Body of pancreas (tissue), 4 donors: ENCODE results near the gene TCIRG1. TPM values are rescaled to one million over a fixed set of nuclear protein-coding genes. Genes with fewer than 3 reads are reported as not detected.

Source experiments
- ATAC-seq: fragments of 150-250 bp; one replicate; pipeline ENCODE4 v1.9.1; 2016
- DNase-seq, 4 donors: peaks; one replicate each; pipeline ENCODE4 v3.0.0-alpha.2; 2019
- H3K27ac ChIP-seq, 4 donors: fragments of 200-600 bp; sonication (generic); 1 replicate in 3 of 4; 2 replicates in 1 of 4; pipeline versions ENCODE4 v1.5.1 to v1.6.1; 2016 to 2019; ENCODE audit warnings: mild to moderate bottlenecking in 1 of 4, mixed read lengths in 1 of 4, moderate library complexity in 1 of 4
- H3K27me3 ChIP-seq, 2 donors: fragments of 200-600 bp; sonication (generic); one replicate each; pipeline ENCODE4 v1.6.0; 2016; ENCODE audit warnings: mild to moderate bottlenecking in 1 of 2
- H3K36me3 ChIP-seq, 2 donors: fragments of 200-600 bp; sonication (generic); replicated peaks in 1 of 2; 2 replicates each; pipeline ENCODE4 v1.5.1; 2016; ENCODE audit warnings: low read depth in 2 of 2; ENCODE audit not compliant: insufficient read depth in 1 of 2
- H3K4me1 ChIP-seq: fragments of 200-600 bp; sonication (generic); one replicate; pipeline ENCODE4 v1.6.0; 2016
- H3K4me3 ChIP-seq, 2 donors: fragments of 200-600 bp; sonication (generic); 1 replicate in 1 of 2; 2 replicates in 1 of 2; pipeline ENCODE4 v1.5.1; 2016 to 2019
- H3K9me3 ChIP-seq, 3 donors: fragments of 200-600 bp; sonication (generic); 1 replicate in 2 of 3; 2 replicates in 1 of 3; pipeline ENCODE4 v1.5.1; 2016
- POLR2A ChIP-seq, 3 donors: fragments of 450-650 bp; IDR thresholded peaks; one replicate each; pipeline ENCODE4 v1.6.1; 2016; ENCODE audit warnings: antibody characterized with exemption in 3 of 3, mild to moderate bottlenecking in 2 of 3
- WGBS, 2 donors: methylation state at CpG; one replicate each; pipeline ENCODE4 v1.1.5; 2017; 5-methylcytosine and 5-hydroxymethylcytosine counted together
- intact Hi-C: fragments of 100-400 bp; cut with DNase I; formaldehyde crosslinking; loops from one replicate; pipeline ENCODE4 v1.15.1; 2023
- total RNA-seq, 2 donors: library from RNA; depleted of rRNA; stranded (reverse); fragments of >200 nt; gene quantifications; one replicate each; pipeline ENCODE4 v1.1.0, GENCODE V29; 2016
- TF ChIP-seq, protein P1 (sequence below), 7 experiments: fragments of 450-650 bp in 4 of 7; fragments of 200-600 bp in 3 of 7; sonication (generic) in 3 of 7; IDR thresholded peaks; one replicate each; pipeline ENCODE4 v1.5.1; 2016 to 2019; ENCODE audit warnings: antibody characterized with exemption in 7 of 7

TCIRG1 gene
- total RNA-seq, 2 donors from 2014 or later = 488 to 798 TPM

DNA sequence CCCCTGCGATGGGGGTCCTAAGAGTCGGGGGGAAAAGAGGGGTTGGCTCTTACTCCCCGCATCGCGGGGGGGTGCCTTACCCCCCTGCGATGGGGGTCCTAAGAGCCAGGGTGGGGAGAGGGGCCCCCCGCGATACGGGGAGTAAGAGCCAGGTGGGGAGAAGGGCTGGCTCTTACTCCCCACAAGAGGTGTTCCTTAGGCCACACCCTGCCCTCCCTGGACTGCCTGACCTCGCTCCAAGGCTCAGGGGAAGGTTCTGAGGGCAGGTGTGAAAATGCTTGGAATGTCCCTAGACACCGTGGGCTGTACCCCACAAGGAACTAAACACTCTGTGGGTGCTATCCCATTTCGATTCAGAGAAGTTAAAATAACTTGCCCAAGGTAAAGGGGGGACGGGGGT is 42.8 kb upstream of the TCIRG1 start:
- Histone ChIP-seq H3K9me3 (no peaks in the 10 kb centered on the region), H3K4me1 (peaks cover 9% of the 10 kb centered on the region), H3K27ac (no peak overlapping the region), H3K27me3 (no peaks in the 10 kb centered on the region), H3K4me3 (no peak overlapping the region), H3K36me3 (no peaks in the 10 kb centered on the region)
- intact Hi-C loops = no loop called here
- TF ChIP-seq, protein P1, sequence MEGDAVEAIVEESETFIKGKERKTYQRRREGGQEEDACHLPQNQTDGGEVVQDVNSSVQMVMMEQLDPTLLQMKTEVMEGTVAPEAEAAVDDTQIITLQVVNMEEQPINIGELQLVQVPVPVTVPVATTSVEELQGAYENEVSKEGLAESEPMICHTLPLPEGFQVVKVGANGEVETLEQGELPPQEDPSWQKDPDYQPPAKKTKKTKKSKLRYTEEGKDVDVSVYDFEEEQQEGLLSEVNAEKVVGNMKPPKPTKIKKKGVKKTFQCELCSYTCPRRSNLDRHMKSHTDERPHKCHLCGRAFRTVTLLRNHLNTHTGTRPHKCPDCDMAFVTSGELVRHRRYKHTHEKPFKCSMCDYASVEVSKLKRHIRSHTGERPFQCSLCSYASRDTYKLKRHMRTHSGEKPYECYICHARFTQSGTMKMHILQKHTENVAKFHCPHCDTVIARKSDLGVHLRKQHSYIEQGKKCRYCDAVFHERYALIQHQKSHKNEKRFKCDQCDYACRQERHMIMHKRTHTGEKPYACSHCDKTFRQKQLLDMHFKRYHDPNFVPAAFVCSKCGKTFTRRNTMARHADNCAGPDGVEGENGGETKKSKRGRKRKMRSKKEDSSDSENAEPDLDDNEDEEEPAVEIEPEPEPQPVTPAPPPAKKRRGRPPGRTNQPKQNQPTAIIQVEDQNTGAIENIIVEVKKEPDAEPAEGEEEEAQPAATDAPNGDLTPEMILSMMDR (IDR thresholded peaks at IDR 0.05) = no peak
- no peak for TF ChIP-seq POLR2A (IDR thresholded peaks at IDR 0.05)
- ATAC-seq (no peak), DNase-seq (no peak)
- 85 to 90% methylated on average over 6 to 10 of the region's 13 CpGs for WGBS, 2 donors

DNA sequence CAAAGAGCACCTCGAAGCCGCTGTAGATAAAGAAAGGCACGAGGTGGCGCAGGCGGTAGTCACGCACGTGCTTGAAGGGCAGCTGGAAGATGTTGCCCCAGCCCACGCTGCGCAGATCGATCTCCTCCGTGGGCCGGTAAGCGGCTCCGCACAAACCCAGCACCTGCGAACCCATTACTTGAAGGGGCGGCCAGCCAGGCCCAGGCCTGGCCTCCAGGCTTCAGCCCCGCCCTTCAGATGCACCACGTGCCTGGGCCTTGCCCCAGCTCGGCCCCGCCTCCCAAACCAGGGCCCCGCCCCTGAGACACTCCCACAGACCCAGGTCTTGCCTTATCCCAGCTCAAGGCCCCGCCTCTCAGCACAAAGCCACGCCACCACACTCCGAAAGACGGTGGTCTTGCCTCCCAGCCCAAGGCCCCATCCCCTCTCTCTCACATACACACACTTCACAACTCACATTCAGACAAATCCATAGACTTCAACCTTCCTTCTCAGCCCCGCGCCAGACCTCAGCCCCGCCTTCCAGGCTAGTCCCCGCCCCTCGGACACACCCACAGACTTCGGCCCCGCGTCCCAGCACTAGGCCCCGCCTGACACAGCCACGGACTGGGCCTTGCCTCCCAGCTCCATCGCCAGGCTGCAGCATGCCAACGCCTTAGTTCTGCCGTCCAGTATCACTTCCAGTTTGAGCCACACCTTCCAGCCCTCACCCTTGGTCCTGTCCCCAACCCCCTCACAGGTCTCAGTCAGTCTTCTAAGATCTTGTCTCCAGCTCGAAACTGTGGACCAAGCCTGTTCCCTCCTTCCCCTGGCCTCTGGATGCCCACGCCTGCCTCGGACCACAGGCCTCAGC is 42.0 kb upstream of the TCIRG1 start:
- H3K36me3 ChIP-seq = no peaks in the 10 kb centered on the region
- intact Hi-C loops = no loop called here
- H3K4me1 ChIP-seq = peaks cover 9% of the 10 kb centered on the region
- peak; percentile 66 to 76 (median 72) for DNase-seq
- 69 to 73% methylated on average over 35 to 41 of the region's 41 CpGs for WGBS, 2 donors
- H3K27ac ChIP-seq = no peak overlapping the region
- H3K4me3 ChIP-seq = no peak overlapping the region
- TF ChIP-seq POLR2A (IDR thresholded peaks at IDR 0.05) = no peak
- TF ChIP-seq, protein P1 (IDR thresholded peaks at IDR 0.05) = no peak
- no peaks in the 10 kb centered on the region for H3K27me3 ChIP-seq
- H3K9me3 ChIP-seq = no peaks in the 10 kb centered on the region
- ATAC-seq = peak; percentile 82

DNA sequence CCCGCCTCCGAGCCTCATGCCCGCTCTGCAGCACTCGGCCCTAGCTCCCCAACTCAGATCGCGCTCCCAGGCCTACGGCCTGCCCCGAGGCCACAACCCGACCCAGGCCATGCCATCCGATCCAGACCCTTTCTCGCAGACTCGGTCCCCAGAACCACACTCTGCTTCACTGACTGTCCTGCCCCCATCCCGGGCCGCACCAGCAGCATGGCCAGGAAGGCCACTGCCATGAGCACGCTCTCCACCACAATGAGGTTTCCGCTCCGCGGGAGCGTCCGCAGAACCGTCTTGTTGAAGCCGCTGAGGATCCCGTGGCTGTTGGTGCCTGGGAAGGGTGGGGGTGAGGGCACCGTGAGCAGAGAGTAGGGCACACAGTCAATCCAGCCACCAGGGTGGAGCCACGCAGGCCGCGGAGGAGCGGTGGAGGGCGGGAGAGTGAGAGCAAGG is 41.3 kb upstream of the TCIRG1 start:
- H3K36me3 ChIP-seq = no peaks in the 10 kb centered on the region
- intact Hi-C loops = no loop called here

DNA sequence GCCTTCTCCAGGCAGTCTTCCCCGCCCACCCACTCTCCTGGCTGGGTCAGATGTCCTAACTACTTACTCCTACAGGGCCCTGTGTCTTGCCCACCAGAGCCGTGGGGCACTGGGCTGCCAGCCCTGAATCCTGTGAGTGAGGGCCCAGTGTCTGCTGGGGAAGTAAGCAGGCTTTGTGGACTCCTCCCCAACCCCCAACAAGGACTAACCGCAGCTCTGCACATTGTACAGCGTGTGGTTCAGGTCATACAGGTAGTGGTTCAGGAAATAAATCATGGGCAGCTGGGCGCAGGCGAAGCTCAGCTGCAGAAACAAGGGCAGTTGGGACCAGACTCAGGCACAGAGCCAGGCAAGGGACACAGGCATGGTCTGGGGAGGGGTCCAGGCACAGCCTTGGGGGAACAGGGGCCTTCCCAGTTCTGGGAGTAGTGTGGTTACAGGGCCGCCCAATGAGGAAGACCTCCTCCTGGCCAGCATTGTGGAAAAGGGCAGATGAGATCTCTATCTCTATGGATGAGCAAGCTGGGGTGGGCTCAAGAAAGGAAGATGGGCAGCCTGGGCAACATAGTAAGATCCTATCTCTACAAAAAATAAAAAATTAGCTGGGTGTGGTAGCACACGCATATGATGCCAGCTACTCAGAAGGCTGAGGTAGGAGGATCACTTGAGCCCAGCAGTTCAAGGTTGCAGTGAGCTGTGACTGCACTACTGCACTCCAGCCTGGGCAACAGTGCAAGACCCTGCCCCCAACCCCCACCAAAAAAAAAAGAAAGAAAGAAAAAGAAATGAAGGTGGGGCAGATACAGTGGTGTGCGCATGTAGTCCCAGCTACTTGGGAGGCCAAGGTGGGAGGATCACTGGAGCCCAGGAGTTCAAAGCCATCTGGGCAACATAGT is 40.4 kb upstream of the TCIRG1 start:
- 89 to 96% methylated on average over 7 to 9 of the region's 9 CpGs for WGBS, 2 donors
- intact Hi-C loops = no loop called here

More for the DNA sequence above, 41.3 kb upstream of the TCIRG1 start:
- 90 to 96% methylated on average over 29 of the region's 29 CpGs for WGBS, 2 donors
- H3K27ac ChIP-seq = no peak overlapping the region
- H3K9me3 ChIP-seq = no peaks in the 10 kb centered on the region
- no peak for DNase-seq
- H3K4me3 ChIP-seq = no peak overlapping the region
- H3K4me1 ChIP-seq = peaks cover 11% of the 10 kb centered on the region
- ATAC-seq = no peak
- TF ChIP-seq, protein P1 (IDR thresholded peaks at IDR 0.05) = no peak
- no peaks in the 10 kb centered on the region for H3K27me3 ChIP-seq

More for the DNA sequence above, 40.4 kb upstream of the TCIRG1 start:
- Histone ChIP-seq H3K4me3 (no peak overlapping the region), H3K36me3 (no peaks in the 10 kb centered on the region), H3K27me3 (no peaks in the 10 kb centered on the region), H3K4me1 (peaks cover 16% of the 10 kb centered on the region), H3K9me3 (no peaks in the 10 kb centered on the region), H3K27ac (no peak overlapping the region)
- no peak for TF ChIP-seq POLR2A (IDR thresholded peaks at IDR 0.05)
- TF ChIP-seq, protein P1 (IDR thresholded peaks at IDR 0.05) = no peak
- no peak for DNase-seq
- ATAC-seq = no peak
